ENCODE results near the gene PLA2G4E.

GRCh38 chr15:41946970-41947369 lies 73.9 kb downstream of the PLA2G4E start:
- TF ChIP-seq POLR2A (IDR thresholded peaks at IDR 0.05), result no peak
- no peak for TF ChIP-seq CTCF (IDR thresholded peaks at IDR 0.05)
